C4-2B (cell line): ENCODE data around the gene PC.

ENCODE experiments used
- H3K27ac ChIP-seq: fragments of 450-650 bp; 2 replicates; pipeline ENCODE4 v1.5.1; 2017
- CTCF ChIP-seq: fragments of 450-650 bp; conservative IDR thresholded peaks from 2 replicates; pipeline ENCODE4 v1.5.1; 2017; ENCODE audit warnings: mild to moderate bottlenecking
- ZFX ChIP-seq: fragments of 450-650 bp; IDR thresholded peaks from 2 replicates; pipeline ENCODE4 v1.6.1; 2017

The PC gene

GRCh38 chr11:66853242-66854229 lies 104.6 kb downstream of the PC start:
- TF ChIP-seq CTCF (no peak), ZFX (no peak)
- H3K27ac ChIP-seq, result no peak overlapping the region

- TF ChIP-seq CTCF (no peak), ZFX (no peak)
- H3K27ac ChIP-seq, result no peak overlapping the region
Observed at GRCh38 chr11:66852466-66853241, 105.5 kb downstream of the PC start.

- no peak overlapping the region for H3K27ac ChIP-seq
- TF ChIP-seq ZFX, result no peak
- no peak for TF ChIP-seq CTCF
Observed at GRCh38 chr11:66851698-66852465, 106.3 kb downstream of the PC start.

GRCh38 chr11:66851239-66851596 lies 107.0 kb downstream of the PC start:
- H3K27ac ChIP-seq, result no peak overlapping the region
- TF ChIP-seq CTCF (no peak), ZFX (no peak)

- TF ChIP-seq ZFX (no peak), CTCF (no peak)
- H3K27ac ChIP-seq, result no peak overlapping the region
Observed at GRCh38 chr11:66850588-66851238, 107.5 kb downstream of the PC start.

- H3K27ac ChIP-seq, result no peak overlapping the region
- TF ChIP-seq CTCF, result no peak
- no peak for TF ChIP-seq ZFX
Observed at GRCh38 chr11:66850235-66850587, 108.0 kb downstream of the PC start.
